ENCODE results near the gene STXBP5.

The STXBP5 gene

GRCh38 chr6:147204060-147204785 lies at the start of gene STXBP5:
STXBP5 (plus strand) TSS chr6:147204417; CDS start chr6:147204533, 116 bp downstream.
- peak; percentile 32 for DNase-seq (ENCODE audit: low read depth)

- no peak for DNase-seq (ENCODE audit: low read depth)
Measured at GRCh38 chr6:147154454-147154853, 49.8 kb upstream of the STXBP5 start.

- DNase-seq (ENCODE audit: low read depth): no peak
Measured at GRCh38 chr6:147156218-147156617, 48.0 kb upstream of the STXBP5 start.

GRCh38 chr6:147156799-147157382 lies 47.3 kb upstream of the STXBP5 start:
- no peak for DNase-seq (ENCODE audit: low read depth)

- no peak for DNase-seq (ENCODE audit: low read depth)
Measured at GRCh38 chr6:147157930-147158329, 46.3 kb upstream of the STXBP5 start.

- no peak for DNase-seq (ENCODE audit: low read depth)
Measured at GRCh38 chr6:147158881-147159280, 45.3 kb upstream of the STXBP5 start.

GRCh38 chr6:147159536-147160374 lies 44.5 kb upstream of the STXBP5 start:
- no peak for DNase-seq (ENCODE audit: low read depth)

- DNase-seq (ENCODE audit: low read depth): no peak
Measured at GRCh38 chr6:147160593-147160992, 43.6 kb upstream of the STXBP5 start.

- no peak for DNase-seq (ENCODE audit: low read depth)
Measured at GRCh38 chr6:147161253-147161973, 42.8 kb upstream of the STXBP5 start.

- no peak for DNase-seq (ENCODE audit: low read depth)
Measured at GRCh38 chr6:147161974-147162495, 42.2 kb upstream of the STXBP5 start.

- DNase-seq (ENCODE audit: low read depth): no peak
Measured at GRCh38 chr6:147164761-147165160, 39.5 kb upstream of the STXBP5 start.

- no peak for DNase-seq (ENCODE audit: low read depth)
Measured at GRCh38 chr6:147166360-147166944, 37.8 kb upstream of the STXBP5 start.

GRCh38 chr6:147166992-147167391 lies 37.2 kb upstream of the STXBP5 start:
- no peak for DNase-seq (ENCODE audit: low read depth)

- DNase-seq (ENCODE audit: low read depth): no peak
Measured at GRCh38 chr6:147167576-147168461, 36.4 kb upstream of the STXBP5 start.

GRCh38 chr6:147169529-147169928 lies 34.7 kb upstream of the STXBP5 start:
- no peak for DNase-seq (ENCODE audit: low read depth)

- DNase-seq (ENCODE audit: low read depth): no peak
Measured at GRCh38 chr6:147170269-147170668, 33.9 kb upstream of the STXBP5 start.

- DNase-seq (ENCODE audit: low read depth): no peak
Measured at GRCh38 chr6:147173140-147173539, 31.1 kb upstream of the STXBP5 start.

GRCh38 chr6:147173675-147174308 lies 30.4 kb upstream of the STXBP5 start:
- no peak for DNase-seq (ENCODE audit: low read depth)

GRCh38 chr6:147176795-147177194 lies 27.4 kb upstream of the STXBP5 start:
- DNase-seq (ENCODE audit: low read depth): no peak

GRCh38 chr6:147177286-147177685 lies 26.9 kb upstream of the STXBP5 start:
- no peak for DNase-seq (ENCODE audit: low read depth)

Data from activated T-cell treated with anti-CD3 and anti-CD28 coated beads for 48 hours (primary cell).